Posterior vena cava (tissue), 2 donors: Measurements from ENCODE around the gene FBXO4. TPM values are rescaled to one million over a fixed set of nuclear protein-coding genes. Genes with fewer than 3 reads are reported as not detected.
"Not testable (repeated sequence)": the region's sequence is repeated elsewhere in the genome, so short reads cannot be mapped to it uniquely, and the experiment has no call there.

Experiments used
- DNase-seq: peaks from one replicate; pipeline ENCODE4 v3.0.0-alpha.2; 2020; ENCODE audit warnings: low spot score
- intact Hi-C, 2 donors: fragments of 100-400 bp; cut with DNase I; formaldehyde crosslinking; loops; one replicate each; pipeline versions ENCODE4 v1.14.1 to v1.14.2; 2022 to 2023
- total RNA-seq, 2 donors: library from RNA; stranded (reverse); fragmentation: NEBNext Ultra II Directional; extraction: Animal tissue kit (Norgen Biotek cat#: 25700); gene quantifications; one replicate each; pipeline ENCODE4 v1.2.1, GENCODE V29; 2021
- donor health status: DM: yes; HTN: yes; CAD: no.
- donor health status: DM: yes; HTN: yes; CAD: no.

The FBXO4 gene
- total RNA-seq, 2 donors from 2014 or later = 10.9 to 14.3 TPM

DNA sequence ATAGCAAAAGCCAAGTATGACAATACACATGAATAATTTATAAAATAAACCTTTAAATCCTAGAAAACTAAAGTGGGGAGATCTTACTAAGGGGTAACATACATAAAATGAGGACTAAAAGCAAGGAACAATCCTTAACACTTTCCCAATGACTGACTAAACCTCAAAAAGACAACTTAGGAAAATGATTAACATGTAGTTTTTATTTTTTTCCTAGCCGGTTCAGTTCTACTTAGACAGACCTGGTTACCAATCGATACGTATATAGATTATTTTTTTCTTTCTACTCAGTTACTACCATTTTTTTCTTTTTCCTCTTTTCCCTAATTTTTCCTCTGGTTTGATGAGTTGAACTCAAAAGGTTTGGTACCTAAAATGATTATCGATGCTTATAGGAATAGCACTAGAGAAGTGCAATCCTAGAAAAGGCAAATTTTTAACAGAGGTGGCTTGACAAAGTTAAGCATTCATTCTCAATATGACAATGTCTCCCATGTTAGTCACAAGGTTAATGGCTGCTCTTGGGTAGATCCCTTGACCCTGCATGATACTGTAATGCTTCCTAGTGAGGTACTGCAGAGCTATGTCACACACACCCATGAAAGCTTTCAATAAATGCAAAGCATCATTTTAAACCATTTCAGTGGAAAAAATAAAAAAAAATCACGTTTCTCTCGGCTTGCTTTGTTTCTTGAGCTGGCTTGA lies 41.5 kb downstream of the FBXO4 start:
- intact Hi-C loops = no loop called here
- DNase-seq = no peak

DNA sequence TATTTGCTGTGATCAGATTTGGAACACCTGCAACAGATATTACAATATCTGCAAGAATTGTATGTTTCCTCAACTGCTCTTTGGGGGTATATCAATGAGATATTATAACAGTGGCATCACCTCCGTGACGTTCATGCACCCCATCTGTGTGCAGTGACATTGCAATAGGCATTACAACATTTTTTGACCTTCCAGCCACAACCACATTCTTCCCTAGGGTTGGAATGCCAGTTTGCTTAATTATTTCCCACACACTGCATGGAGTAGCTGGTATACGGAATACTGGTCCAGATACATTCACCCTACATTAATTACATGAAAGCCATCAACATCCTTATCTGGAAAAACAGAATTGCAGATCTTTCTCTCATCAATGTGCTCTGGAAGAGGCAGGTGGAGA lies 42.3 kb downstream of the FBXO4 start:
- intact Hi-C loops = no loop called here
- no peak for DNase-seq

DNA sequence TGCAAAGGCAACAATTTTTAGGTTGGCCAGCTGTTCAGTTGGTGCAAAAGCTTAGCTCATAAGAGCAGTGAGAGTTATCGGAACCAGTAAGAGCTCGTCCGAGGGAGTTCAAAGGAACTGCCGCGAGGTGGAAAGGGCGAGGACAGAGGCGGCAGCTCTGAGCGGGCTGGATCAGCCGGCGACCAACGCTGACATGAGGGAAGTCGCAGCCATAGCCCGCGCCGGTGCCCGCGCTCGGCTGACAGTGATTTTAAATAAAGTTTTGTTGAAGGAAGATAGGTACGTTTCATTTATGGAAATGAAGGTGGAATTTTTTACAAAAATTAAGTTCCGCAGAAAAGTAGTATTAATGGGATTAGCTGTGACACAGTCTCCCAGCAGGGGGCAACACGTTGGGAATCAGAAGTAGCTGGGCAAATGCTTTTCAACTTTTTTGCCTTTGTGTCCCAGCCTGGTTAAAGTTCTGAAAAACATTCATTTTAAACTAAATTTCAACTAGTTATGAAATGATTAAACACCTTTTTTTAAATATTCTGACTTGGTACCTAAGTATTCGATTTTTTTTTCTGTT lies 43.2 kb downstream of the FBXO4 start:
- DNase-seq = no peak
- intact Hi-C loops = no loop called here

DNA sequence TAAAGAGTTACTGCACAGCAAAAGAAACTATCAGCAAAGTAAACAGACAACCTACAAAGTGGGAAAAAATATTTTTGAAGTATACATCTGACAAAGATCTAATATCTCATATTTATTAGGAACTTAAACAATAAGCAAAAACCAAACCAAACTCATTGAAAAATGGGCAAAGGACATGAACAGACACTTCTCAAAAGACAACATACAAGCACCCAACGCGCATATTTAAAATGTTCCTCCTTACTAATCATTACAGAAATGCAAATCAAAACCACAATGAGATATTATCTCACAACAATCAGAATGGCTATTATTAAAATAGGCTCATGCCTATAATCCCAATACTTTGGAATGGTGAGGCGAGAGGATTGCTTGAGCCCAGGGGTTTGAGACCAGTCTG lies 48.0 kb downstream of the FBXO4 start:
- intact Hi-C loops = no loop called here

GRCh38 chr5:41973887-41974286 lies 48.8 kb downstream of the FBXO4 start:
- DNase-seq = no peak
- intact Hi-C loops = no loop called here

More for the DNA sequence above, 48.0 kb downstream of the FBXO4 start:
- no peak for DNase-seq

- no peak for DNase-seq
- intact Hi-C loops = no loop called here
Observed at GRCh38 chr5:41978676-41979075, 53.6 kb downstream of the FBXO4 start.

- intact Hi-C loops = no loop called here
- no peak for DNase-seq
Observed at GRCh38 chr5:41980396-41980795, 55.3 kb downstream of the FBXO4 start.

DNA sequence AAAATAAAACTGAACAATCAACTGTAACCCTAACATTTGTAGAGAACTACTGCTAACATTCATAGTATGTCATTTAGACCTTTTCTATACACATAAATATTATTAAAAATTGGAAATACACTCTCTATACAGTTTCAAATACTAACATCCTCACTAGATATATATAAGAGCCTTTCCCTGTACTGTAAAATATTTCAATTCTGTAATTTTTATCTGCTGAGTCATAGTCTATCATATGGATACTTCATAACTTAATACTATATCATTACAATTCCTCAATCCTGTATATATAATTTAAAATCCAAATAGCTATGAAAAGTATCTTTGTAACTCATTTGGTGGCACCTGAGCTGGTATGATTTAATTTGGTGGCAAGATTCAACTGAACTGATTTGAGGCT lies 55.8 kb downstream of the FBXO4 start:
- intact Hi-C loops = no loop called here
- DNase-seq = no peak

DNA sequence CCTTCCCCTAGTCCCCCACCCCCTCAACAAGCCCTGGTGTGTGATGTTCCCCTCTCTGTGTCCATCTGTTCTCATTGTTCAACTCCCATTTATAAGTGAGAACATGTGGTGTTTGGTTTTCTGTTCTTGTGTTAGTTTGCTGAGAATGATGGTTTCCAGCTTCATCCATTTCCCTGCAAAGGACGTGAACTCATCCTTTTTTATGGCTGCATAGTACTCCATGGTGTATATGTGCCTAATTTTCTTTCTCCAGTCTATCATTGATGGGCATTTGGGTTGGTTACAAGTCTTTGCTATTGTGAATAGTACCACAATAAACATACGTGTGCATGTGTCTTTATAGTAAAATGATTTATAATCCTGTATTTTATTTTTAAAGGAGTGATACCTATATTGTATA lies 57.8 kb downstream of the FBXO4 start:
- intact Hi-C loops, DNase-seq: not testable (repeated sequence)

GRCh38 chr5:41983284-41983683 lies 58.2 kb downstream of the FBXO4 start:
- no peak for DNase-seq
- intact Hi-C loops = no loop called here

DNA sequence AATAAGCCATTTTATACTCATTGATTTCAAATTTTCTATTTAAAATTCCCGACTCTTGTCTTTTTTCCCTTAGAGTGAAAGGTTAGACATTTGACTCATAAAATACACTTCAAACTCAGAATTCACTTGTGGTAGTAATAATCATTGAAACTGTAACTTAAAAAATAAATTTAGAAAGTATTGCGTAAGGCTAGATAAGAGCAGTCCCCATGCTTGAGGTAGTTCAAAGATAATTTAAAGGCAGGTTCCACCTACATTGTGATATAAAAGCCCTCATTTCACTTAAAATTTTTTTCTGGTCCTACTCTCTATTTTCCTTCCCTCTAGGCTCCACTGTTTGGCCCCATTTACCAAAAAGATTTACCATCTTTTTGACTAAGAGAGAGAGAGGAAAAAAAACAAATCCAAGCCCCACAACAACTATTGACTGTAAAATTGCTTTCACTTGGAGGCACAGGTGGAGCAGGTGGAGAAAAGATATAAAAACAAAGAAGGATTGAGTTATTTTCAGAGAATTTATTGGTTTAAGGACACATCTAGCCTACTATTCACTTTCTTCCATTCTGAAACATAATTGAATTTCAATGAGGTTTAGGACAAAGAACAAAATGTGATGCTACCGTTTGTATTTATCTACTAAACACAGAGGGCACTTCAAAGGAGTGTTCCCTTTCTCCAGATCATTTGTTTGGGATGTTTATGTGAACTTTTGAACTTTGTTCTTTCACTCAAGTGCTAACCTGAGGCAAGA lies 61.0 kb downstream of the FBXO4 start:
- DNase-seq = no peak
- intact Hi-C loops = no loop called here

Other genes with a start within 250 kb of the FBXO4 start
- gene OXCT1, start 54.9 kb upstream of the FBXO4 start, total RNA-seq = 10 to 100 TPM; 44.0 to 44.2 TPM
- 10 to 100 TPM; 31.1 to 33.7 TPM for gene RIMOC1, start 20.9 kb upstream of the FBXO4 start, total RNA-seq